Measurements from ENCODE around the gene DOCK8. TPM values are rescaled to one million over a fixed set of nuclear protein-coding genes. Genes with fewer than 3 reads are reported as not detected.
"Not testable (repeated sequence)": the region's sequence is repeated elsewhere in the genome, so short reads cannot be mapped to it uniquely, and the experiment has no call there.

The DOCK8 gene
- total RNA-seq, 1 donor from 2014 or later = 22.8 TPM

DNA sequence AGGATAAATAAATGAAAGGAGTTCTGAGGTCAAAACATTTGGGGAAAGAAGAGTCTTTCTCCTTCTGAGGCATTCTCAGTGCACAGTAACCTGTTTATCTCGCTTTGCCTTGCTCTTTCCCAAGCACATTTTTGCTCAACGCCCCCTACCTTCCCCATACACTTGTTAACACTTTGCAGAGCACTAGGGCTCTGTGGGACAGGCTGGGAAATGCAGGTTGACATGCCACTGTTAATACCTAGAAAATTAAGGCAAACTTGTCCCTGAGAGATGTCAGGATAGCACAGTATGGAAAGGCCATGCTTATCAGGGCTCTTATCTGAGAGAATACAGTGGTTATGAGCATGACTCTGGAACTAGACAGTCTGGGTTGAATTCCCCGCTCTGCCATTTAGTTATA is 152.0 kb downstream of the DOCK8 start:
- no peak for DNase-seq

DNA sequence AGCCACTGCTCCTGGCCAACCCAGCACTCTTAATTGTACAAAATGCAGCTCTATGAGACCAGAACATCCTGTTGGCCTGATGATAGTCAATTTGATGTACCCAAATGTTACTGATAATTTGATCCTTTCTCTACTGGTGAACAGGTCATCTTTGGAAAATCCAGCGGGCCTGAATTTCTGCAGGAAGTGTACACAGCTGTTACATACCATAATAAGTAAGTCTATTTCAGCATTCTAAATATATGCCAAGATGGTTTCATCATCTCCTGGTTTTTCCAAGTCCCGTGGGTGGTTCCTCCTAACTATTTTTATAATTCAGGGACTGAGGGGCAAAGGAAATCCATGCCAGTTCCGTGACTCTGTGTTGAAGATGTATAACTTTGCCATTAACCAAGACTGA is 155.4 kb downstream of the DOCK8 start:
- DNase-seq = peak; percentile 40

DNA sequence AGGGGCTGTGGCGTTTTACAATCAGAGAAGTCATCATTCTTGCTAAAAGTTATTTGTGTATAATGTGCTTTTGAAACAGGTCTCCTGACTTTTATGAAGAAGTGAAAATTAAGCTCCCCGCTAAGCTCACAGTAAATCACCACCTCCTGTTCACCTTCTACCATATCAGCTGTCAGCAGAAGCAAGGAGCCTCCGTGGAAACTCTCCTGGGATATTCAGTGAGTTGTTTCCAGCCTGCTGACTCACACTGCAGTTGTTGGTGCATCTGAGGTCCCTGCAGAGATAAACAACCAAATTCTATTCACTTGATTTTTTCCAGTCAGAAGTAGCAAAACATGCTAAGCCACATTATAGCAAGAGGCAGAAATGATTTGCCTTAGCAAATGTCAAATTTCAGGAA is 156.7 kb downstream of the DOCK8 start:
- peak; percentile 61 for DNase-seq

DNA sequence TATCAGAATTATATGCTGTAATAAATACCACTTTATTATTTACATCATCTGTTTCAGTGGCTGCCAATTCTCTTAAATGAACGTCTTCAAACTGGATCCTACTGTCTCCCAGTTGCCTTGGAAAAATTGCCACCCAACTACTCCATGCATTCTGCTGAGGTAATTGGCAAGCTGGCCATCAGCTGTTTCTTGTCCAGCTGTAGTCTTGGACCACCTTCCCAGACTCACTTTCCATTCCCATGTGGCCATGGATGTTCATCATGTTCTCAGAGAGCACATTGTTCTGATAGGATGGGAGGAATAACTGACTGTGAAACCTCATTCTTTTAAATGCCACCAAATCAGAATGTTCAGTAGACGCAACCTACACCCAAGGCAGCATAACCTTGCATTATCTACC is 157.5 kb downstream of the DOCK8 start:
- peak; percentile 85 for DNase-seq

GRCh38 chr9:373759-374206 is 159.1 kb downstream of the DOCK8 start:
- no peak for DNase-seq

DNA sequence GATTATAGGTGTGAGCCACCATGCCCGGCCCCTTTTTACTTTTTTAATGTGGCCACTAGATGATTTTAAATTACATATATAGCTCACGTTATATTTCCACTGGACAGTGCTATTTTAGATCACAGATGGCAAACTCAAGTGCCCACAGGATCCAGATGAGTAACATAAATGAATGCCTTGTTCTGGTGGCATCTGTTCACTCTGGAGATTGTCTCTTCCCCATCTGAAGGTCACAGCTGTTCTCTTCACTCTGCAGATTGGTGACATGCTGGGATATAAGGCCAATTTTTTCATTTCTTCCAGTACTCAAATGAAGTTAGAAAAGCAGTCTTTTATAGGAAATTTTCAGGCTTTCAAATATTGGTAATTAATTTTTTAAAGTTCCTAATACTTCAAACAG is 160.1 kb downstream of the DOCK8 start:
- DNase-seq = peak; percentile 92

GRCh38 chr9:376115-376514 is 161.4 kb downstream of the DOCK8 start:
- no peak for DNase-seq

DNA sequence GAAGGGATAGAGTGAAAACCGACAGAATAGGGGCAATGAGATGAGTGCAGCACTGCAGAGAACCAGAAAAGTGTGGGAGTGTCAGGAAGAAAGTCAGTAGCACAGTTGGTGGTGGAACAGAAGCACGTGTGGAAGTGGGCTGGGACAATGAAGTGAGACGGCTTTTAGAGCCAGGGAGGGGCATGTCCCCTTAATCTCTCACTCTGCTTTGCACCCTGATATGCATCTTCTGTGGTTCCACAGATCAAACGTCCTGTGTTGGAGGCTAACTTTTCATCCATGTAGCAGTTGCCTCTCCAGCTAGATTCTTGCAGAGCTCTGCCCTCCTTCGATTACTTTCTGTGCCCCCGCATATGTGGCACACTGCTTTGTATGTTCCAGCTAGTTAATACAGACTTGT is 163.6 kb downstream of the DOCK8 start:
- DNase-seq = no peak

DNA sequence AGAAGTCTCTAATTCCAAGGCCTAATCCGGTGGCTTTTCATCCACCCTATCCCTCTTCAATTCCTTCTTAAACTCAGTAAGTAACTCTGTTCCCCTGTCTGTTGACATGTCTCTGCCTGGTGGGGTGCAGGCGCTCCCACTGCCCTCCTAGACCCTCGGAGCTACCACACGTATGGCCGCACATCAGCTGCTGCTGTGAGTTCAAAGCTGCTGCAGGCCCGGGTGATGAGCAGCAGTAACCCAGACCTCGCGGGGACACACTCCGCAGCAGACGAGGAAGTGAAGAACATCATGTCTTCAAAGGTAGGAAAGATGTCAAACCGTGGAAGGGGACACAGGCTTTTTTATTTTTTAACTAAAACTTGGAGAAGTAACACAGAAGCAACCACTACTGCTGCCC is 167.7 kb downstream of the DOCK8 start:
- no peak for DNase-seq

GRCh38 chr9:385818-386398 is 171.2 kb downstream of the DOCK8 start:
- peak; percentile 86 for DNase-seq

- DNase-seq = no peak
These were observed 174.5 kb downstream of the DOCK8 start for GRCh38 chr9:389159-389558.

GRCh38 chr9:389758-390157 is 175.1 kb downstream of the DOCK8 start:
- DNase-seq = no peak

- DNase-seq = no peak
These were observed 177.6 kb downstream of the DOCK8 start for GRCh38 chr9:392077-392804.

GRCh38 chr9:394347-395052 is 179.8 kb downstream of the DOCK8 start:
- no peak for DNase-seq

- no peak for DNase-seq
These were observed 181.7 kb downstream of the DOCK8 start for GRCh38 chr9:396396-396795.

DNA sequence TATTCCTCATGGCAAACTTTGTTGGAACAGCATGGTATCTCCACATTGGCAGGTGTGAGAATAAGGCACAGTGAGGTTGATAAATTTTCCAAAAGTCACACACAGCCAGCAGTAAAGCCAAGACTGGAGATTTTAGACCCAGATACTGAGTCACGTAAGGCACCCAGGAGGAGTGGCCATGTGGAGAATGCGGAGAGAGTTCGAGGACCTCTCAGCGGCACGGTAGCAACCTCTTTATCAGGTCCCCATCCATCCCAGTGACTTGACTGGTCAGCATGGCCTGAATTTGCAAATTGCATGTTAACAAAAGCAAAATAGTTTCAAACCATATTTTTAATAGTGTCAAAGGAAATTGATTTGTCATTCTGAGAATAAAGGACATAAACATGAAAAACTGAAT is 183.4 kb downstream of the DOCK8 start:
- DNase-seq = no peak

DNA sequence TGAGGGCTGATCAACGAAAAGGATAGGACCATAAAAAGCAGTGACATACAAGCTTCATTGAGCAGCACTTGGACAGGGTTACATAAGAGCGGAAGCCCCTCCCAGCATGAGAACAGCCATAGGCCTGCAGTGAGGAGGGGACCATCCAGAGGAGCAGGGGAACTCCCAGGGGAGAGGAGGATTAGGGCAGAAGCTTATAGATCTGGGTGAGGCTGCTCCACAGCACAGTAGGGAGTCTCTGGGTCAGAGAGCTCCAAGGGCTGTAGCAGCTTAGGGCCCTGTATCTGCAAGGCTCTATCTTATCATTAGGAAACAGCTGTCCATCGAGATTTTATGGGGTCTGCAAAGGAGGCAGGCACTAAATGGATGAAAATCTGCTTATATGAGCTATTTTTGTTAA is 186.6 kb downstream of the DOCK8 start:
- DNase-seq = no peak

GRCh38 chr9:404234-404633 is 189.6 kb downstream of the DOCK8 start:
- peak; percentile 45 for DNase-seq

DNA sequence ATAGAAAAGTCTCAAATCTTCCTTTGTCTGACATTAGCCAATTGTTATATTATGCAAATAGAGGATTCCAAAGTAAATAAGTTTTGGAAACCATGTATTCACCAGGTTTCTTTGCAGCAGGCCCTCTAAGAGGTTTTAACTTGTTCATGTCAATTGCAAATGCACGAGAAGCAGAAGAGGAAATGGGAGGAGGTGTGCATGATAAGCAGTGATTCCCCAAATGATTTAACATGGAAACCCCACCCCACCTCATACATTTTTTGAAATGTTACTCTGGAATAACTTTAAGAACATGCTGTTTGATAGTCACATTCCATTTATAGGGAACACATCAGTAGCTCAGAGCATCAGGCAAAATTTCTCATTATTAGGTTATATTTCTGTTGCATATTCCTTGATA is 190.7 kb downstream of the DOCK8 start:
- DNase-seq = no peak

DNA sequence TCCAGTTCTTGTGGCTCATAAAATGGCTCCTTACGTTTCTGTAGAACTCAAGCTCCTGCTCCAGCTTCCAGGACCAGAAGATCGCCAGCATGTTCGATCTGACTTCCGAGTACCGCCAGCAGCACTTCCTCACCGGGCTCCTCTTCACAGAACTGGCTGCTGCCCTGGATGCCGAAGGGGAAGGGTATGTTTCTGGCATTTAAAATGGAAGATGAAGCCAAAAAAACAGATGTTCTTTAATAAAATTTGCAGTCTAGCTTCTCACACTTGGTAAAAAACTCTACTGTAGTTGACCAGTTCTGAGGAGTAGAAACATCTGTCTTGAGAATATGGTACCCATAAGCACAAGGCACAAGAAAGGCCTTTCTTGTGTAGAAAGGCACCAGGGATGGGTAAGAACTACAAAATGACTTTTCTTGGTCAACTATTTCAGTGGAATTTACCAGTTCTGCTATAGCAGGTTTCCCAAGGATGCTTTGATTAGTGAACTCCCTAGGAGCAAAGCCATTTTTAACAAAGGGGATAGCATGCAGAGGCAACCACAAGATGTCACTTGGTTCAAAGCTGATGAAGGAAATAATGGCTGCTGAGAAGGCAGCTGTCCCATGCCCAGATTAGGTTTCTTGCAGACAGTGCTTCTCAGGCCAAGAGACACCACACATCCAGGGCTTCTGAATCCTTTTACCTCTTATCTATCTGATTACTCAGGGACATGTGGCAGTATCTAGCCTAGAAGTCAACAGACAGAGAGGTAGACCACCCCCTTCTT is 192.4 kb downstream of the DOCK8 start:
- peak; percentile 68 for DNase-seq

DNA sequence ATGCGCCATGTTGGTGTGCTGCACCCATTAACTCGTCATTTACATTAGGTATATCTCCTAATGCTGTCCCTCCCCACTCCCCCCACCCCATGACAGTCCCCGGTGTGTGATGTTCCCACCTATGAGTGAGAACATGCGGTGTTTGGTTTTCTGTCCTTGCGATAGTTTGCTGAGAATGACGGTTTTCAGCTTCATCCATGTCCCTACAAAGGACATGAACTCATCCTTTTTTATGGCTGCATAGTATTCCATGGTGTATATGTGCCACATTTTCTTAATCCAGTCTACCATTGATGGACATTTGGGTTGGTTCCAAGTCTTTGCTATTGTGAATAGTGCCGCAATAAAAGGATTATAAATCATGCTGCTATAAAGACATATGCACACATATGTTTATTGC is 195.0 kb downstream of the DOCK8 start:
- not testable (repeated sequence) for DNase-seq

- no peak for DNase-seq
These were observed 199.9 kb downstream of the DOCK8 start for GRCh38 chr9:414595-414994.
